ENCODE results near the gene MUC20. TPM values are rescaled to one million over a fixed set of nuclear protein-coding genes. Genes with fewer than 3 reads are reported as not detected.
"Not testable (repeated sequence)": the region's sequence is repeated elsewhere in the genome, so short reads cannot be mapped to it uniquely, and the experiment has no call there.

MUC20 gene
- total RNA-seq, 1 donor from 2014 or later, result 23.8 TPM

- Histone ChIP-seq H3K27me3 (no peaks in the 10 kb centered on the region), H3K4me3 (no peak overlapping the region), H3K9me3 (no peaks in the 10 kb centered on the region), H3K27ac (no peak overlapping the region), H3K36me3 (peaks cover 0 to 16% of the 10 kb centered on the region in 2 donors), H3K4me1 (no peaks in the 10 kb centered on the region)
- intact Hi-C loops (cut with DNase I), result no loop called here
- DNase-seq (ENCODE audit: extremely low spot score in 2 of 2), result no peak
- TF ChIP-seq POLR2A (IDR thresholded peaks at IDR 0.05) (no peak), CTCF (IDR thresholded peaks at IDR 0.05) (no peak), POLR2AphosphoS5 (IDR thresholded peaks at IDR 0.05; ENCODE audit: insufficient read depth in 1 of 2, low read depth in 1 of 2) (no peak)
Observed at GRCh38 chr3:195717416-195717815, 3.4 kb upstream of the MUC20 start.

GRCh38 chr3:195717852-195718476, 2.8 kb upstream of the MUC20 start:
- Histone ChIP-seq H3K27ac (no peak overlapping the region), H3K27me3 (no peaks in the 10 kb centered on the region), H3K4me1 (no peaks in the 10 kb centered on the region), H3K9me3 (no peaks in the 10 kb centered on the region), H3K36me3 (peaks cover 0 to 16% of the 10 kb centered on the region in 2 donors), H3K4me3 (no peak overlapping the region)
- intact Hi-C loops (cut with DNase I), result no loop called here
- DNase-seq (ENCODE audit: extremely low spot score in 2 of 2), result no peak
- TF ChIP-seq POLR2AphosphoS5 (IDR thresholded peaks at IDR 0.05; ENCODE audit: insufficient read depth in 1 of 2, low read depth in 1 of 2) (no peak), POLR2A (IDR thresholded peaks at IDR 0.05) (no peak), CTCF (IDR thresholded peaks at IDR 0.05) (no peak)

- Histone ChIP-seq H3K27ac (no peak overlapping the region), H3K4me1 (no peaks in the 10 kb centered on the region), H3K27me3 (no peaks in the 10 kb centered on the region), H3K4me3 (no peak overlapping the region), H3K36me3 (peaks cover 0 to 16% of the 10 kb centered on the region in 2 donors), H3K9me3 (no peaks in the 10 kb centered on the region)
- intact Hi-C loops (cut with DNase I), result no loop called here
- DNase-seq (ENCODE audit: extremely low spot score in 2 of 2), result no peak
- TF ChIP-seq POLR2A (IDR thresholded peaks at IDR 0.05), result no peak
Observed at GRCh38 chr3:195718477-195718984, 2.2 kb upstream of the MUC20 start.

- H3K4me1 ChIP-seq; H3K4me3 ChIP-seq; H3K27ac ChIP-seq; H3K27me3 ChIP-seq; intact Hi-C loops (cut with DNase I); H3K9me3 ChIP-seq; DNase-seq (ENCODE audit: extremely low spot score in 2 of 2): not testable (repeated sequence)
- H3K36me3 ChIP-seq, result peaks cover 0 to 11% of the 10 kb centered on the region in 2 donors
- peak in 1 of 2 donors; percentile 45 for TF ChIP-seq POLR2AphosphoS5 (IDR thresholded peaks at IDR 0.05; ENCODE audit: insufficient read depth in 1 of 2, low read depth in 1 of 2)
Observed at GRCh38 chr3:195719514-195720254, 1.1 kb upstream of the MUC20 start.

DNA sequence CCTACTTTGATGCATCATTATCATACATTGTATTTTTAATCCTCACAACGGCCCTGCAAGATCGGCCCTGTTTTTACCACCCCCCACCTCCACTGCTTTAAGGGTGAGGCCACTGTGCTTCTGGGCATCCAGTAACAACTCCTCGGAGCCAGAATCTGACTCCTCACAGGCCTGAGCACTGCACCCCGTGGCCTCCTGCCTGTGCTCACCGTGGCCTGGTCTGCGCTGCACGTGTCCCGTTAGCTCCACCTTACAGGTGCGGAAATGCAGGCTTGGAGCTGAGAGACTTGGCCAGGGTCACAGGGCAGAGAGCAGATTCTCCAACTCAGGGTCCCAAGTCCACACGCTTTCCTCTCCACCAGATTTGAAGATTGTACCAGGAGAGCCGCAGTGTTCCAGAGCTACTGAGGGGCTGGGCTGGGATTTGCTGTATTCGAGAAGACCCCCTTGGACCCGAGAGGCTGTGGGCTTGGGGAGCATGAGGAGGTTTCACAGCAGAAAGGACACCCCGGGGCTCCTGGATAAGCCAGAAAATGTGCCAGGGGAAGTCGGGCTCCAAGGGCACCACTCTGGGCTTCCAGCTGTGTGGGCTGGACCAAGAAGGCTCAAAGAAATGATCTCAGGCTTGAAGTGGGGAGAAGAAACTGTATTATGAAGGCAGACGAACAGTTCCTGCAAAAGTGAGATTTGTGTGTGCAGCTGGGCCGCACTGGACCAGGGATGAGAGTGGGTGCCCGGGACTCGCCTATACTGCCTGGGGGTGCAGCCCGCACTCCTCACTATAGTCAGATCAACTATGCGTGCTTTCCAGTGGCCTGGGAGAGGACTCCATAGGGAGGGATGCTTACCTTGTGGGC, 1.6 kb downstream of the MUC20 start:
- DNase-seq (ENCODE audit: extremely low spot score in 2 of 2); H3K9me3 ChIP-seq; H3K4me3 ChIP-seq; H3K27me3 ChIP-seq; H3K27ac ChIP-seq; H3K36me3 ChIP-seq; intact Hi-C loops (cut with DNase I); H3K4me1 ChIP-seq: not testable (repeated sequence)

- H3K4me1 ChIP-seq; H3K9me3 ChIP-seq; H3K4me3 ChIP-seq; H3K27me3 ChIP-seq; intact Hi-C loops (cut with DNase I); DNase-seq (ENCODE audit: extremely low spot score in 2 of 2); H3K36me3 ChIP-seq; H3K27ac ChIP-seq: not testable (repeated sequence)
Observed at GRCh38 chr3:195722996-195723345, 2.2 kb downstream of the MUC20 start.

- intact Hi-C loops (cut with DNase I); H3K36me3 ChIP-seq; H3K27me3 ChIP-seq; H3K4me1 ChIP-seq; DNase-seq (ENCODE audit: extremely low spot score in 2 of 2); H3K9me3 ChIP-seq; H3K4me3 ChIP-seq; H3K27ac ChIP-seq: not testable (repeated sequence)
Observed at GRCh38 chr3:195724363-195724762, 3.6 kb downstream of the MUC20 start.

GRCh38 chr3:195725916-195726740, 5.3 kb downstream of the MUC20 start:
- H3K4me3 ChIP-seq; H3K27me3 ChIP-seq; intact Hi-C loops (cut with DNase I); H3K36me3 ChIP-seq; H3K27ac ChIP-seq; H3K4me1 ChIP-seq; DNase-seq (ENCODE audit: extremely low spot score in 2 of 2); H3K9me3 ChIP-seq: not testable (repeated sequence)

Measured in vagina (tissue), 2 donors.